Activated gamma-delta T cell treated with anti-CD3 and anti-CD28 coated beads, Interleukin-2, amount 50 U/mL, for 16 hours (primary cell): ENCODE measurements around the gene RAPGEF1.
A peak's percentile ranks its signal among the peaks of the same experiment; 100 is the strongest.
"Not testable (repeated sequence)": the region's sequence is repeated elsewhere in the genome, so short reads cannot be mapped to it uniquely, and the experiment has no call there.

Source experiments
- DNase-seq: peaks from one replicate; pipeline ENCODE4 v3.0.0-alpha.2; 2020; ENCODE audit warnings: low read depth

The RAPGEF1 gene

GRCh38 chr9:131731237-131731636, 8.6 kb downstream of the RAPGEF1 start:
- DNase-seq: no peak

- DNase-seq: peak; percentile 65
Observed at GRCh38 chr9:131728961-131729360, 10.9 kb downstream of the RAPGEF1 start.

GRCh38 chr9:131728546-131728910, 11.3 kb downstream of the RAPGEF1 start:
- DNase-seq: no peak

- no peak for DNase-seq
Observed at GRCh38 chr9:131727795-131728545, 11.9 kb downstream of the RAPGEF1 start.

GRCh38 chr9:131727184-131727759, 12.6 kb downstream of the RAPGEF1 start:
- no peak for DNase-seq

- no peak for DNase-seq
Observed at GRCh38 chr9:131724683-131725082, 15.2 kb downstream of the RAPGEF1 start.

- no peak for DNase-seq
Observed at GRCh38 chr9:131723632-131724031, 16.2 kb downstream of the RAPGEF1 start.

GRCh38 chr9:131722255-131722654, 17.6 kb downstream of the RAPGEF1 start:
- no peak for DNase-seq

- no peak for DNase-seq
Observed at GRCh38 chr9:131721076-131721475, 18.8 kb downstream of the RAPGEF1 start.

GRCh38 chr9:131720330-131720729, 19.5 kb downstream of the RAPGEF1 start:
- DNase-seq: no peak

GRCh38 chr9:131719262-131719908, 20.5 kb downstream of the RAPGEF1 start:
- no peak for DNase-seq

- DNase-seq: no peak
Observed at GRCh38 chr9:131717719-131718460, 22.0 kb downstream of the RAPGEF1 start.

- no peak for DNase-seq
Observed at GRCh38 chr9:131715906-131716305, 24.0 kb downstream of the RAPGEF1 start.

GRCh38 chr9:131714821-131715220, 25.1 kb downstream of the RAPGEF1 start:
- DNase-seq: no peak

GRCh38 chr9:131714161-131714646, 25.7 kb downstream of the RAPGEF1 start:
- DNase-seq: no peak

GRCh38 chr9:131713016-131713415, 26.9 kb downstream of the RAPGEF1 start:
- DNase-seq: no peak

- no peak for DNase-seq
Observed at GRCh38 chr9:131712151-131712716, 27.6 kb downstream of the RAPGEF1 start.

GRCh38 chr9:131709771-131710431, 30.0 kb downstream of the RAPGEF1 start:
- no peak for DNase-seq

- DNase-seq: not testable (repeated sequence)
Observed at GRCh38 chr9:131709010-131709770, 30.7 kb downstream of the RAPGEF1 start.

- DNase-seq: no peak
Observed at GRCh38 chr9:131708226-131709002, 31.5 kb downstream of the RAPGEF1 start.
